Measurements from ENCODE around the gene NEUROD2.

NEUROD2 gene

GRCh38 chr17:39639566-39640458 is 32.1 kb upstream of the NEUROD2 start:
- H3K4me3 ChIP-seq (ENCODE audit: low read depth, low read length), result no peak overlapping the region
- TF ChIP-seq, protein P1, sequence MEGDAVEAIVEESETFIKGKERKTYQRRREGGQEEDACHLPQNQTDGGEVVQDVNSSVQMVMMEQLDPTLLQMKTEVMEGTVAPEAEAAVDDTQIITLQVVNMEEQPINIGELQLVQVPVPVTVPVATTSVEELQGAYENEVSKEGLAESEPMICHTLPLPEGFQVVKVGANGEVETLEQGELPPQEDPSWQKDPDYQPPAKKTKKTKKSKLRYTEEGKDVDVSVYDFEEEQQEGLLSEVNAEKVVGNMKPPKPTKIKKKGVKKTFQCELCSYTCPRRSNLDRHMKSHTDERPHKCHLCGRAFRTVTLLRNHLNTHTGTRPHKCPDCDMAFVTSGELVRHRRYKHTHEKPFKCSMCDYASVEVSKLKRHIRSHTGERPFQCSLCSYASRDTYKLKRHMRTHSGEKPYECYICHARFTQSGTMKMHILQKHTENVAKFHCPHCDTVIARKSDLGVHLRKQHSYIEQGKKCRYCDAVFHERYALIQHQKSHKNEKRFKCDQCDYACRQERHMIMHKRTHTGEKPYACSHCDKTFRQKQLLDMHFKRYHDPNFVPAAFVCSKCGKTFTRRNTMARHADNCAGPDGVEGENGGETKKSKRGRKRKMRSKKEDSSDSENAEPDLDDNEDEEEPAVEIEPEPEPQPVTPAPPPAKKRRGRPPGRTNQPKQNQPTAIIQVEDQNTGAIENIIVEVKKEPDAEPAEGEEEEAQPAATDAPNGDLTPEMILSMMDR (IDR thresholded peaks at IDR 0.05; ENCODE audit: low read depth, low read length), result no peak

DNA sequence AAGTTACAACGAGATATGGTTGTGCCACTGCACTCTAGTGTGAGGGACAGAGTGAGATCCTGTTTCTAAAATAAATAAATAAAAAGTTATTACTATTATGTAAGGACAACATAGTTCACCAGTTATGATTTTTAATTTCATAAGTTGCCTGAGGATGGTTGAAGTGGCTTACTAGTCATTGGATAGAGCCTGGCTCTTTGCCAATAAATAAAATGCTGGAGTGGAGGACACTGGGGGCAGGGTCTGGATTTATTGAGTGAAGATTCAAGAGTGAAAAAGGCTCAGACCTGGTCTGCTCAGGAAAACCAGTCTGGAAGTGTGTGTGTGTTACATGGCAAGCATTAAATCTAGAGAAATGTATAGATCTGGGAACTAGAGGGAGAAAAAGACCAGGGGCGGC is 31.3 kb upstream of the NEUROD2 start:
- TF ChIP-seq, protein P1 (IDR thresholded peaks at IDR 0.05; ENCODE audit: low read depth, low read length), result no peak
- H3K4me3 ChIP-seq (ENCODE audit: low read depth, low read length), result no peak overlapping the region

- H3K4me3 ChIP-seq (ENCODE audit: low read depth, low read length), result peak overlapping the region; percentile 72
These were observed 30.6 kb upstream of the NEUROD2 start for GRCh38 chr17:39638317-39638716.

DNA sequence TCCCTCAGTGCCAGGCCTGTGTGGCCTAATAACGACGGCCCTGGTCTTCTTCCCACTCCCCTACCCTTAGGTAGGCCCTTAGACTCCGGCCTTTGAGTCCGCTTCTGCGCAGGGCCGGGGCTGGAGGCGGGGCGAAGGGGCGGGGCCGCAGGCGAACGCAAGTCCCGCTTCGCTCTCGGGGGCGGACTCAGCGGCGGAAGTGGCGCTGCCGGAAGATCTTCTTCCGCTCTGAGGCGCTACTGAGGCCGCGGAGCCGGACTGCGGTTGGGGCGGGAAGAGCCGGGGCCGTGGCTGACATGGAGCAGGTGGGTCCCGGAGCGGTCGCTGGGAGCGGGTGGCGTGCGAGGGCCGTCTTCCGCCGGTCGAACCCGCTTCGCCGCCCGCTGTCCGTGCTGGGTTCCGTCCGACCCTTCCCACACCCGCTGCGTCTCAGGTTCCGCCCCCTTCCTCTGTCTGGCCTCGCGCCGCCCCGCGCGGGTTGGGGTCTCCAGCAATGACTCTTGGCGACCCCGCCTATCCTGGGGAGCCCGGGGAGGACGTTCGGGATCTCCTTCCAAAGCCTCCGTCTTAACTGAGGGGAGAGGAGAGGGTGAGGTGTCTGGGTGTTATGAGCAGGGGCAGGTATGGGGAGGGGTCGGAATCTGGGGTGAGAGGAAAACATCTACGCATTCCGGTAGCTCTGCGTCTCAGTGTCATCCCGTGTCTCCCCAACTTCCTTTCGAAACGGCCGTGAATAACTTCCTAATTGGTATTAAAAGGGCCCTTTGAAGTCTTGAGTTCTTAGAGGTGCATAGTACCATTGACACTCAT is 29.4 kb upstream of the NEUROD2 start, which contains the start of gene STARD3:
Gene STARD3, plus strand, starts transcription at position 218 of the 810 bp plus-strand sequence. CDS start 16,388 bp downstream, outside the sequence.
- H3K4me3 ChIP-seq (ENCODE audit: low read depth, low read length), result peak within 1 kb of the TSS; percentile 72
- TF ChIP-seq, protein P1 (IDR thresholded peaks at IDR 0.05; ENCODE audit: low read depth, low read length), result no peak

More at GRCh38 chr17:39638317-39638716, 30.6 kb upstream of the NEUROD2 start:
- TF ChIP-seq, protein P1 (IDR thresholded peaks at IDR 0.05; ENCODE audit: low read depth, low read length), result no peak

DNA sequence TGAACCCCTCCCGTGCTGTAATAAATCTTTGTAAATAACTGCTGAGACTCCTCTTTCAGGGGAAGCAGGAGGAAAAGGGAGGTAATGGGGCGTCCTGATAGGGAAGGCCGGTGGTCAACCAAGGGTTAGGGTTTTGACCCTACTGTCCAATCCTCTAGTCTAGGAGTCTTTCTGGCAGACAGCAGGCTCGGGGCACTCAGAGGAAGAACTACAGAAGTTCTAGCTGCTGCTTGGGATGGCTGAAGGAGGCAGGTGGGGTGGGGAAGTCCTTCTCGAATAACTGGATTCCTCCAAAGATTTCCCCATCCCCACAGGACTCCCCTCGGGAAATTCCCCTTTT is 28.8 kb upstream of the NEUROD2 start:
- TF ChIP-seq, protein P1 (IDR thresholded peaks at IDR 0.05; ENCODE audit: low read depth, low read length), result no peak
- peak overlapping the region; percentile 72 for H3K4me3 ChIP-seq (ENCODE audit: low read depth, low read length)

DNA sequence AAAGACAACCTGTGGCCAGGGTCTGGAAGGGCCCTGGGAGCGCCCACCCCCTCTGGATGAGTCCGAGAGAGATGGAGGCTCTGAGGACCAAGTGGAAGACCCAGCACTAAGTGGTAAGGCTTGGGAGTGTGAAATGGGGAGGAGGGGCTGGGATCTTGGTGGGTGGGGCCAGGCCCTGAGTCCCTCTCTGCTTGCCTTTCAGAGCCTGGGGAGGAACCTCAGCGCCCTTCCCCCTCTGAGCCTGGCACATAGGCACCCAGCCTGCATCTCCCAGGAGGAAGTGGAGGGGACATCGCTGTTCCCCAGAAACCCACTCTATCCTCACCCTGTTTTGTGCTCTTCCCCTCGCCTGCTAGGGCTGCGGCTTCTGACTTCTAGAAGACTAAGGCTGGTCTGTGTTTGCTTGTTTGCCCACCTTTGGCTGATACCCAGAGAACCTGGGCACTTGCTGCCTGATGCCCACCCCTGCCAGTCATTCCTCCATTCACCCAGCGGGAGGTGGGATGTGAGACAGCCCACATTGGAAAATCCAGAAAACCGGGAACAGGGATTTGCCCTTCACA is 28.0 kb upstream of the NEUROD2 start:
- TF ChIP-seq, protein P1 (IDR thresholded peaks at IDR 0.05; ENCODE audit: low read depth, low read length), result no peak
- no peak overlapping the region for H3K4me3 ChIP-seq (ENCODE audit: low read depth, low read length)
